ENCODE results near the gene INSR. TPM values are rescaled to one million over a fixed set of nuclear protein-coding genes. Genes with fewer than 3 reads are reported as not detected.
A peak's percentile ranks its signal among the peaks of the same experiment; 100 is the strongest.

INSR gene
- total and polyA plus RNA-seq, 2 donors (not counting 3 experiments of a cell fraction or from before 2014, with no cell fraction given), result 4.9 to 19.5 TPM

DNA sequence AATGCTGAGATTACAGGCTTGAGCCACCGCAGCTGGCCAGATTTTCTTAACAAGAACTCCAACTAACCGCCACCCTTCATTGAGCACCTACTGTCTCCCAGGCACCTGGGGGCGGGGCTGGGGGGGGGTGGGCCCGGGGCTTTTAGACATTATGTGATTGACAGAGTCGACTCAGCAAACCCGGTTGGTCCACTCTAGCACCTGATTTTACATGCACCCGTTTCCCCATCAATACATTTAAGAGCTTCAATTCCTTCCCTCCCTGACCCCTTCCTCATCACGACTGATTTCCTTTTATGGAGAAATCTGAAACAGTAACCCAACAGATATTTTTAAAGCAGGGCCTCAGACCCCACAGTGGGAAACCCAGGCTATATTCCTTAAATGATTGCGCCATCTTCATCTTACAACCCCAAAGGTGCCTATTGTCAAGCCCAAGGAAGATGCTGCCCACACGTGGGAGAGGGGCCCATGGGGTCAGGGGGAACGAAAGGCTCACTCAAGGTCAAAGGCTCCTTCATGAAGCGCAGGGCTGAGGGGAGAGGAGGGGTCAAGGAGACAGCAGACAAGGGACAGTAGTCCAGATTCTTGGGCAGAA lies 1.8 kb downstream of the INSR start:
- Histone ChIP-seq H3K27ac (ENCODE audit: insufficient read depth, low read depth, low read length) (no peak overlapping the region), H3K79me2 (ENCODE audit: control insufficient read depth, insufficient read depth, low read length) (no peaks in the 10 kb centered on the region), H3K27me3 (ENCODE audit: control insufficient read depth in 2 of 2, insufficient read depth in 2 of 2, low read length in 2 of 2) (no peaks in the 10 kb centered on the region), H3K4me1 (ENCODE audit: control insufficient read depth, extremely low read depth, insufficient read depth, low read length) (peaks cover 3% of the 10 kb centered on the region), H4K20me1 (replicated peaks; ENCODE audit: control insufficient read depth, extremely low read depth, insufficient read depth, low read length) (no peaks in the 10 kb centered on the region), H3K36me3 (ENCODE audit: control insufficient read depth in 2 of 2, extremely low read depth in 1 of 2, insufficient read depth in 2 of 2, low read length in 2 of 2) (no peaks in the 10 kb centered on the region), H3K9me3 (replicated peaks; ENCODE audit: control insufficient read depth, insufficient read depth, low read length) (no peaks in the 10 kb centered on the region), H3K4me3 (replicated peaks in 1 of 3; ENCODE audit: insufficient read depth in 1 of 3, low read depth in 1 of 3, low read length in 3 of 3) (no peak overlapping the region), H3K9ac (replicated peaks; ENCODE audit: extremely low read depth, insufficient read depth, low read length) (no peak overlapping the region), H2AFZ (ENCODE audit: low read depth, low read length) (no peak overlapping the region), H3K4me2 (ENCODE audit: insufficient read depth, low read length) (no peak overlapping the region), H3K9me1 (replicated peaks; ENCODE audit: control insufficient read depth, extremely low read depth, insufficient read depth, low read length) (no peaks in the 10 kb centered on the region)
- POLR2A ChIA-PET, result interaction anchor here (0.5 kb wide), 1 partner anchor 616 kb away, joined by 3 read pairs; no protein-coding TSS in a partner anchor
- intact Hi-C loops (cut with micrococcal nuclease) (no loop called here), dilution Hi-C loops (cut with MboI; ENCODE audit: extremely low pct_ligation_motif_present, low sequenced_read_pairs) (no loop called here)
- no peak for TF ChIP-seq MYC (IDR thresholded peaks at IDR 0.05; ENCODE audit: low read depth, low read length)
- TF ChIP-seq, protein P1, sequence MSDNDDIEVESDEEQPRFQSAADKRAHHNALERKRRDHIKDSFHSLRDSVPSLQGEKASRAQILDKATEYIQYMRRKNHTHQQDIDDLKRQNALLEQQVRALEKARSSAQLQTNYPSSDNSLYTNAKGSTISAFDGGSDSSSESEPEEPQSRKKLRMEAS (IDR thresholded peaks at IDR 0.05; ENCODE audit: insufficient read depth, insufficient read length), result no peak
- no peak for TF ChIP-seq POLR2A (IDR thresholded peaks at IDR 0.05; ENCODE audit: low read depth, low read length)
- TF ChIP-seq FOS (IDR thresholded peaks at IDR 0.05; ENCODE audit: borderline replicate concordance, insufficient read depth, low read length), result no peak
- TF ChIP-seq EZH2 (IDR thresholded peaks at IDR 0.05; ENCODE audit: borderline replicate concordance, low read depth, low read length, severe bottlenecking), result no peak
- TF ChIP-seq GATA2 (IDR thresholded peaks at IDR 0.05; ENCODE audit: insufficient read depth, insufficient read length, low read depth, low read length), result no peak
- TF ChIP-seq POLR2AphosphoS5 (IDR thresholded peaks at IDR 0.05; ENCODE audit: insufficient read depth, low read depth, low read length), result no peak
- no peak for TF ChIP-seq JUN (IDR thresholded peaks at IDR 0.05; ENCODE audit: borderline replicate concordance, insufficient read depth, insufficient read length, low read depth)
- TF ChIP-seq, protein P2, sequence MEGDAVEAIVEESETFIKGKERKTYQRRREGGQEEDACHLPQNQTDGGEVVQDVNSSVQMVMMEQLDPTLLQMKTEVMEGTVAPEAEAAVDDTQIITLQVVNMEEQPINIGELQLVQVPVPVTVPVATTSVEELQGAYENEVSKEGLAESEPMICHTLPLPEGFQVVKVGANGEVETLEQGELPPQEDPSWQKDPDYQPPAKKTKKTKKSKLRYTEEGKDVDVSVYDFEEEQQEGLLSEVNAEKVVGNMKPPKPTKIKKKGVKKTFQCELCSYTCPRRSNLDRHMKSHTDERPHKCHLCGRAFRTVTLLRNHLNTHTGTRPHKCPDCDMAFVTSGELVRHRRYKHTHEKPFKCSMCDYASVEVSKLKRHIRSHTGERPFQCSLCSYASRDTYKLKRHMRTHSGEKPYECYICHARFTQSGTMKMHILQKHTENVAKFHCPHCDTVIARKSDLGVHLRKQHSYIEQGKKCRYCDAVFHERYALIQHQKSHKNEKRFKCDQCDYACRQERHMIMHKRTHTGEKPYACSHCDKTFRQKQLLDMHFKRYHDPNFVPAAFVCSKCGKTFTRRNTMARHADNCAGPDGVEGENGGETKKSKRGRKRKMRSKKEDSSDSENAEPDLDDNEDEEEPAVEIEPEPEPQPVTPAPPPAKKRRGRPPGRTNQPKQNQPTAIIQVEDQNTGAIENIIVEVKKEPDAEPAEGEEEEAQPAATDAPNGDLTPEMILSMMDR (IDR thresholded peaks at IDR 0.05; ENCODE audit: extremely low read depth in 1 of 2, insufficient read depth in 1 of 2, low read depth in 1 of 2, low read length in 2 of 2), result no peak
- DNase-seq (ENCODE audit: low read depth, low spot score), result no peak
- TSS peak; percentile 36 for BruUV-seq (replicated peaks)
- CTCF ChIA-PET, result no interaction called here
- FAIRE-seq, result no peak

Measured in endothelial cell of umbilical vein (primary cell).